ENCODE results near the gene ZNF454.

ZNF454 gene

GRCh38 chr5:178993955-178994579 lies 53.1 kb downstream of the ZNF454 start:
- no peak for TF ChIP-seq CTCF (conservative IDR thresholded peaks at IDR 0.05; ENCODE audit: low read depth, low read length)
- no peak overlapping the region for H3K4me3 ChIP-seq (ENCODE audit: low read length)
- no peak for DNase-seq (ENCODE audit: low read depth)

- no peak for DNase-seq (ENCODE audit: low read depth)
- TF ChIP-seq CTCF (conservative IDR thresholded peaks at IDR 0.05; ENCODE audit: low read depth, low read length): no peak
- no peak within 1 kb of the TSS for H3K4me3 ChIP-seq (ENCODE audit: low read length)
Measured at GRCh38 chr5:178994580-178995340, 53.8 kb downstream of the ZNF454 start, which contains the start of gene GRM6. Gene GRM6, minus strand, starts transcription at chr5:178995320. Its CDS starts 376 bp downstream, at chr5:178994944.

- TF ChIP-seq CTCF (conservative IDR thresholded peaks at IDR 0.05; ENCODE audit: low read depth, low read length): no peak
Measured at GRCh38 chr5:178995341-178995690, 54.3 kb downstream of the ZNF454 start.

GRCh38 chr5:178996156-178996555 lies 55.2 kb downstream of the ZNF454 start:
- no peak for TF ChIP-seq CTCF (conservative IDR thresholded peaks at IDR 0.05; ENCODE audit: low read depth, low read length)

More at GRCh38 chr5:178995341-178995690, 54.3 kb downstream of the ZNF454 start:
- no peak for DNase-seq (ENCODE audit: low read depth)
- H3K4me3 ChIP-seq (ENCODE audit: low read length): no peak overlapping the region

GRCh38 chr5:178997191-178997590 lies 56.2 kb downstream of the ZNF454 start:
- no peak for DNase-seq (ENCODE audit: low read depth)
- no peak overlapping the region for H3K4me3 ChIP-seq (ENCODE audit: low read length)
- TF ChIP-seq CTCF (conservative IDR thresholded peaks at IDR 0.05; ENCODE audit: low read depth, low read length): no peak

More at GRCh38 chr5:178996156-178996555, 55.2 kb downstream of the ZNF454 start:
- H3K4me3 ChIP-seq (ENCODE audit: low read length): no peak overlapping the region
- no peak for DNase-seq (ENCODE audit: low read depth)

- no peak overlapping the region for H3K4me3 ChIP-seq (ENCODE audit: low read length)
- TF ChIP-seq CTCF (conservative IDR thresholded peaks at IDR 0.05; ENCODE audit: low read depth, low read length): no peak
- DNase-seq (ENCODE audit: low read depth): no peak
Measured at GRCh38 chr5:178998441-178998840, 57.4 kb downstream of the ZNF454 start.

GRCh38 chr5:179006564-179006963 lies 65.6 kb downstream of the ZNF454 start:
- no peak for DNase-seq (ENCODE audit: low read depth)
- no peak overlapping the region for H3K4me3 ChIP-seq (ENCODE audit: low read length)
- no peak for TF ChIP-seq CTCF (conservative IDR thresholded peaks at IDR 0.05; ENCODE audit: low read depth, low read length)

All from retinal pigment epithelial cell (primary cell).